Hepatocyte (in vitro differentiated cells): Measurements from ENCODE around the gene UBAP1.

Source experiments
- EZH2 ChIP-seq: fragments of 200-600 bp; sonication (generic); IDR thresholded peaks from 2 replicates; pipeline ENCODE4 v1.6.1; 2016; ENCODE audit warnings: antibody characterized with exemption, mild to moderate bottlenecking, borderline replicate concordance
- EZH2phosphoT487 ChIP-seq: fragments of 200-600 bp; sonication (generic); IDR thresholded peaks from one replicate; pipeline ENCODE4 v1.6.1; 2018; ENCODE audit warnings: antibody characterized with exemption, mild to moderate bottlenecking, low read depth, moderate library complexity; ENCODE audit not compliant: unreplicated experiment, severe bottlenecking
- TF ChIP-seq, protein P1 (sequence below): fragments of 200-600 bp; sonication (generic); IDR thresholded peaks from 2 replicates; pipeline ENCODE4 v1.5.1; 2016; ENCODE audit warnings: antibody characterized with exemption, mild to moderate bottlenecking; ENCODE audit not compliant: poor library complexity

DNA sequence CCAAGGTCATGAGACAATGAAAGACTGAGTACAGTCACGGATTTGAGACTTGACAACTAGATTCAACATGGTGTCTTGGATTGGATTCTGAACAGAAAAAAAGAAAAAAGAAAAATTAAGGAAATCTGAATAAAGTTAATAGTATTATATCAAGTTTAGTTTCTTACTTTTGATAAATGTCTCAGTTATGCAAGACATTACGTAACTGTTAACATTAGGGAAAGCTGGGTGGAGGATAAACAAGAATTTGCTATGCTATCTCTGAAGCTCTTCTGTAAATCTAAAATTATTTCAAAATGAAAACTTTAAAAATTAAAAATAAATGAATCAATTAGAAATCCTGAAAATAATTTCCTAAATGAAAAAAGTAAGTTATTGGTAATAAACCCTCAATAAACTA is 38.0 kb upstream of the UBAP1 start:
- TF ChIP-seq, protein P1, sequence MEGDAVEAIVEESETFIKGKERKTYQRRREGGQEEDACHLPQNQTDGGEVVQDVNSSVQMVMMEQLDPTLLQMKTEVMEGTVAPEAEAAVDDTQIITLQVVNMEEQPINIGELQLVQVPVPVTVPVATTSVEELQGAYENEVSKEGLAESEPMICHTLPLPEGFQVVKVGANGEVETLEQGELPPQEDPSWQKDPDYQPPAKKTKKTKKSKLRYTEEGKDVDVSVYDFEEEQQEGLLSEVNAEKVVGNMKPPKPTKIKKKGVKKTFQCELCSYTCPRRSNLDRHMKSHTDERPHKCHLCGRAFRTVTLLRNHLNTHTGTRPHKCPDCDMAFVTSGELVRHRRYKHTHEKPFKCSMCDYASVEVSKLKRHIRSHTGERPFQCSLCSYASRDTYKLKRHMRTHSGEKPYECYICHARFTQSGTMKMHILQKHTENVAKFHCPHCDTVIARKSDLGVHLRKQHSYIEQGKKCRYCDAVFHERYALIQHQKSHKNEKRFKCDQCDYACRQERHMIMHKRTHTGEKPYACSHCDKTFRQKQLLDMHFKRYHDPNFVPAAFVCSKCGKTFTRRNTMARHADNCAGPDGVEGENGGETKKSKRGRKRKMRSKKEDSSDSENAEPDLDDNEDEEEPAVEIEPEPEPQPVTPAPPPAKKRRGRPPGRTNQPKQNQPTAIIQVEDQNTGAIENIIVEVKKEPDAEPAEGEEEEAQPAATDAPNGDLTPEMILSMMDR, result no peak
- TF ChIP-seq EZH2 (no peak), EZH2phosphoT487 (no peak)
